VCaP (cell line): ENCODE data around the gene PSMG3.

ENCODE experiments used
- H3K27ac ChIP-seq: fragments of 450-650 bp; 2 replicates; pipeline ENCODE4 v1.5.1; 2017
- TF ChIP-seq, protein P1 (sequence below): fragments of 450-650 bp; conservative IDR thresholded peaks from 2 replicates; pipeline ENCODE4 v1.5.1; 2017; ENCODE audit warnings: mild to moderate bottlenecking, moderate library complexity

Gene PSMG3

DNA sequence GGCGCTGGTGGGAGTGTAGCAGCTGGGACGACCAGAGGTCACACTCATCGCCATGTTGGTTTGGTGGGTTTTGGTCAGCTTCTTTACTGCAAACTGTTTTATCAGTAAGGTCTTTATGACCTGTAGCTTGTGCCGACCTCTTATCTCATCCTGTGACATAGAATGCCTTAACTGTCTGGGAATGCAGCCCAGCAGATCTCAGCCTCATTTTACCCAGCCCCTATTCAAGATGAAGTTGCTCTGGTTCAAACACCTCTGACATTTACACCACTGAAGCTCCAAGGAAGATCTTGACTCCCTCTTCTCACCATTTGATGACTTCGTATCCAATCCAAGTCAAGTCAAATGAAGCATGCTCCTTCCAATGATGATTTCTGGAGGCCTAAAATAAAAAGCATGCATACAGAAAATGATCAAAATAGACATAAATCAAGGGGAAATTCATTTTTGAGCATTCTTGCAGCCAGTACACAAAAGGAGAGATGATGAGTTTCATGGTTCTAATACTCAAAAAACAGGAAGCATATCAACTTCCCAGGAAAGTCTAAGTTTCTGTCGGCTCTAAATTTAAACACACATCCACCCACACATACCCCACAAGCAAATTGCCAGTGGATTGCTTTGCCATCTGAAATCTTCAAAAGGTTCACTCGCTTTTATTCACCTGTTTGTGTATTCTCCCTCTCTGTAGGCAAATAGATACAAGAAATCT is 2.4 kb upstream of the PSMG3 start:
- TF ChIP-seq, protein P1, sequence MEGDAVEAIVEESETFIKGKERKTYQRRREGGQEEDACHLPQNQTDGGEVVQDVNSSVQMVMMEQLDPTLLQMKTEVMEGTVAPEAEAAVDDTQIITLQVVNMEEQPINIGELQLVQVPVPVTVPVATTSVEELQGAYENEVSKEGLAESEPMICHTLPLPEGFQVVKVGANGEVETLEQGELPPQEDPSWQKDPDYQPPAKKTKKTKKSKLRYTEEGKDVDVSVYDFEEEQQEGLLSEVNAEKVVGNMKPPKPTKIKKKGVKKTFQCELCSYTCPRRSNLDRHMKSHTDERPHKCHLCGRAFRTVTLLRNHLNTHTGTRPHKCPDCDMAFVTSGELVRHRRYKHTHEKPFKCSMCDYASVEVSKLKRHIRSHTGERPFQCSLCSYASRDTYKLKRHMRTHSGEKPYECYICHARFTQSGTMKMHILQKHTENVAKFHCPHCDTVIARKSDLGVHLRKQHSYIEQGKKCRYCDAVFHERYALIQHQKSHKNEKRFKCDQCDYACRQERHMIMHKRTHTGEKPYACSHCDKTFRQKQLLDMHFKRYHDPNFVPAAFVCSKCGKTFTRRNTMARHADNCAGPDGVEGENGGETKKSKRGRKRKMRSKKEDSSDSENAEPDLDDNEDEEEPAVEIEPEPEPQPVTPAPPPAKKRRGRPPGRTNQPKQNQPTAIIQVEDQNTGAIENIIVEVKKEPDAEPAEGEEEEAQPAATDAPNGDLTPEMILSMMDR = no peak
- no peak overlapping the region for H3K27ac ChIP-seq

DNA sequence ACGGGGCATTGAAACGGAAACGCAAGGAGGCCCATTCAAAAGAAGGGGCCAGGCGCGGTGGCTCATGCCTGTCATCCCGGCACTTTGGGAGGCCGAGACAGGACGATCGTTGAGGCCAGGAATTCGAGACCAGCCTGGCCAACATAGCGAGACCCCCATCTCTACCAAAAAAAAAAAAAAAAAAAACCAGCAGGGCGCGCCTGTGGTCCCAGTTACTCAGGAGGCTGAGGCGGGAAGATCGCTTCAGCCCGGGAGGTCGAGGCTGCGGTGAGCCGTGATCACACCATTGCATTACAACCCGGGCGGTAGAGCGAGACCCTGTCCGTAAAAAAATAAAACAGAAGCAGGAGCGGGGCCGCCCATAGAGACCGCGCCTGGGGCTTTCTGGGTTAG is 396 bp downstream of the PSMG3 start:
- peak overlapping the region; percentile 87 for H3K27ac ChIP-seq

DNA sequence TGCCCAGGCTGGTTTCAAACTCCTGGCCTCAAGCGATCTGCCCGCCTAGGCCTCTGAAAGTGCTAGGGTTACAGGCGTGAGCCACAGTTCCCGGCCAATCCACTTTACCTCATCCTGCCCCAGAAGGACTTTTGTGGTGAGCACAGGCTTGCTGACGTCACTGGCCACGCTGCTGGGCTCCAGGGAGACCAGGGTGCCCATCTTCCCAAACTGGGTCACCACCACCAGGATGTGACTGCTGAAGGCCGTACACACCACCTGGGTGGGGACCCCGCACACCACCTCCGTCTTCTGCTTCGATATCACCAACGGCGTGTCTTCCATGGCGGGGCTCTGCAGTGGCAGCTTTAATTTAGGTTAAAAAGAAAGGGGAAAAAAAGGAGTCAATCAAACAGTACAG is 816 bp downstream of the PSMG3 start:
- TF ChIP-seq, protein P1 = no peak
- peak overlapping the region; percentile 87; the same call in 1 of the 2 replicates for H3K27ac ChIP-seq

More for the DNA sequence above, 396 bp downstream of the PSMG3 start:
- TF ChIP-seq, protein P1 = no peak

DNA sequence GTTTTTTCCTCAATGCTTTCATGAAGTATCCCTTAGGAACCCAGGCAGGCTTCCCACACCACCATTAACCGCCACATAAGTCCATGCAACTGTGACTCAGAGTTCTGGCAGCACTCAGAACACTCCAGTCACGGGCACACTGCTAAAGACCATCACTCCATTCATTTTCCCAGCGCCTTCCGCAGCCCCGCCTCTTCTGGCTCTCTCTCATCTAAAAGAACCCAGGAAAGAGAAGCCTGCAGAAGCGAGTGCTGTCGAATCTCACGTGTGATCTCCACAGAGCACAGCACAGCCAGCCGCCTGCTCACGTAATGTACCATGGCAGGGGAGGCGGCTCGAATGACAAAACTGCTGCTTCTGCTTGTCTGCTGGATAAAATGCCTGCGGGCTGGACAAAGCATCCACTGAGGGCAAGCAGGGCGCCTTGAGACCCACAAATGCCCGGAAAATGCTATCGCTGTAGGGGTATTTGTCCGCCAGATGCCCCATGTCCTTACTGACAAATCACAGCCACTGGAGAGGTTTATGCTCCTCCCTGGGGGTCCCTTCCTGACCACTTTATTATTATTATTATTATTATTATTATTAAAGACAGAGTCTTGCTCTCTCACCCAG is 1.8 kb downstream of the PSMG3 start:
- TF ChIP-seq, protein P1 = no peak
- H3K27ac ChIP-seq = no peak overlapping the region; the same call in 1 of the 2 replicates

DNA sequence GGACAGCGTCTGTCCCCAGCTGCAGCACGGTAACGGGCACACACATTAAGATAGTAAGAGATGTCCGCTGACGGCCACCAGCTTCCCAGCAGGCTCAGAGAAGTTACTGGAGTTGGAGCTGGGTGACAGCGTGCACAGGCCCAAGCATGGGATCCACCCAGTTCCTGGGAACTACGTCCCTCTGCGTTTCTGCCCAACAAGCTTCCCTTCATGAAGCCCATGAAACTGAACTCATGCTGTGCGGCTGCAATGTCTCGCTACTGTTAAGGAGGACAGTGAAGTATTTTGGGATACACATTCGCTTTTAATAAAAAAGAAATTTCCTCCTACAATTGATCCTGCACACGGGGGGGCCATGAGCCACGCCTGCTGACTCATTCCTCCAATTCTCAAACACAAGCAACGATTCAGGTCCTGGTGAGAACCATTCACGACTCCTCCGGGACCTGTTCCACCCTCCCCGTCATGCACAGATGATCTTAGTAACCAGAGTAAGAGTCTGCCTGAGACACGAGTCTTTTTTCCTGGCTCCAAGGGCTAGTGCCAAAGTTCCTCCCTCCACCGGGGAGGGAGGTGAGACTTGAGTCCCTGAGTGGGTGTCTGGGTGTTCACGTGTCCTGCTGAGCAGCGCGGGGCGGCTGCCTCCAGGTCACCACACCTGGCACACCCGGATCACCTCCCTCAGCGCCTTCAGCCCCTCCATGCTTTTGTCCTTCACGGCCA is 2.6 kb downstream of the PSMG3 start:
- TF ChIP-seq, protein P1 = no peak

DNA sequence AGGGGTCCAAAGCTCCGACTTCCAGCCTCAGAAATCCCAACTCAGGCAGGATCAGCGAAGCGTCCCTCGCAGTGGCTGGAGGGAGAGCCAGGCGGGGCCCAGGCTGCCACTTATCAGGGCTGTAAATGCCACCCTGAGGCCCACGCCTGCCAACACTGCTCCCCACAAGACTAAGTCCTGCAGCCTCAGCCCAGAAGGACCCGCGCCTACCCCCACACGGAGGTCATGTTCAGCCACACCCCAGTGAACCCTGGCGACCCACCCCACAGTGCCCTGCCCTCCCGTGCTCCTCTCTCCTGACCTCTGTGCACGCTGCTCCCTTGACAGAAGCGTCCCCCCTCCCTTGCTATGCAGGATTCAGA is 3.2 kb downstream of the PSMG3 start:
- no peak overlapping the region for H3K27ac ChIP-seq
- TF ChIP-seq, protein P1 = no peak

More for the DNA sequence above, 2.6 kb downstream of the PSMG3 start:
- no peak overlapping the region for H3K27ac ChIP-seq

DNA sequence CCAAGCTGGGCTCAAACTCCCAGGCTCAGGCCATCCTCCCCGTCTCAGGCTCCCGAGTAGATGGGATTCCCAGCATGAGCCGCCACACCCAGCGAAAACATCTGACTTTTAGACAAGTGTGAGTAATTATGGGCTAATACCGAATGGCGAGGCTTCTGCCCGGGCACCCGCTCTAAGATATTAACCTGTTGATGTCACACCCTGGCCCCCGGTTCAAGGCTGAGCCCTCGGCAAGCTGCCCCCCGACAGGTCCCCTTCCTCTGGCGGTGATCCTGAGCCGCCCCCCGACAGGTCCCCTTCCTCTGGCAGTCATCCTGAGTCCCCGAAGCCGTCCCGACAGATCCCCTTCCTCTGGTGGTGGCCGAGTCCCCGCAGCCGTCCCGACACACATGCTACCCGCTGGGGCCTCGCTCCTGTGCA is 5.2 kb downstream of the PSMG3 start:
- no peak overlapping the region for H3K27ac ChIP-seq
- TF ChIP-seq, protein P1 = no peak
